NCI-H2107 (cell line): ENCODE measurements around the gene AMZ1.

ENCODE experiments used
- DNase-seq: peaks from one replicate; lab custom pipeline; 2025; lab: John Stamatoyannopoulos, UW

Gene AMZ1

GRCh38 chr7:2651336-2651735, 36.7 kb upstream of the AMZ1 start:
- DNase-seq: no peak

GRCh38 chr7:2651847-2652735, 35.9 kb upstream of the AMZ1 start:
- no peak for DNase-seq

DNA sequence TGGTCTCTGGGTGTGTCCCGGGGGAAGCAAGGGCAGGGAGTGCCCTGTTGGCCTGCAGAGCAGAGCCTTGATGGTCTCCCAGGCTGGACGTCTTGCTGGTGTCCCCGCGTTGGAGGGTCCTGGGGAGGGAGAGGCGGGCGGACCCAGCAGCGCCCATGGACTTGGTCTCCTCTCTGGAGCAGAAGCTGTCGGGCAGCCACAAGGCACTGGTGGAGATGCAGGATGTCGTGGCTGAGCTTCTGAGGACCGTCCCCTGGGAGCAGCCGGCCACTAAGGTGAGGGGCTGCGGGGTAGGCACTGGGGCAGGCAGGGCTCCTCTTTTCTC, 35.3 kb upstream of the AMZ1 start:
- no peak for DNase-seq

DNA sequence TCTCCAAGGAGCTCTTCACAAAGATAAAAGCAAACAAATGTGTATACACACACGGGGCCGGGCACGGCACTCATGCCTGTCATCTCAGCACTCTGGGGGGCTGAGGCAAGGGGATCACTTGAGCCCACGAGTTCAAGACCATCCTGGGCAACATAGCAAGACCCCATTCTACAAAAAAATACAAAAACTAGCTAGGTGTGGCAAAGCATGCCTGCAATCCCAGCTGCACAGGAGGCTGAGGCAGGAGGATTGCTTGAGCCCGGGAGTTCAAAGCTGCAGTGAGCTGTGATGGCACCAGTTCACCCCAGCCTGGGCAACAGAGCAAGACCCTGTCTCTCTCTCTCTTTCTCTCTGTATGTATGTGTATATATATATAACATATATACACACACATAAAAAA, 33.9 kb upstream of the AMZ1 start:
- DNase-seq: no peak

GRCh38 chr7:2655870-2656614, 32.0 kb upstream of the AMZ1 start:
- DNase-seq: no peak

- no peak for DNase-seq
Measured at GRCh38 chr7:2657208-2657607, 30.8 kb upstream of the AMZ1 start.

GRCh38 chr7:2657920-2658671, 29.9 kb upstream of the AMZ1 start:
- DNase-seq: no peak

DNA sequence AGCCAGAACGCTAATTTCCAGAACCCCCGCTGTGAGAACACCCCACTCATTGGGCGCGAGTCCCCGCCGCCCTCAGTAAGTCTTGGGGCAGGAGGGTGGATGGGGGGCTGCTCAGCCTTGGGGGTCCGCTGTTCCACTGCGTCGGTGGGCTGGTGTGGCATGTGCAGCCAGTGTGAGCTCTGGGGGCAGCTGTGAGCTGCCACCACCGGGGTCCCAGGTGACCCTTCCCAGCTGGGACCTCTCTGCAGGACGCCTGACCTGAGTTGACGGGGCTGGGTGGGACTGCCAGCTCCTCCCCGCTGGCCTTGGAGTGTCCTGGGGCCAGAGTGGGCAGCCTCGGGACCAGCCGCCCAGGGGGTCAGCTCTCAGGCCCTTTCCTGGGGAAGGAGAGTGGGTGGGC, 29.1 kb upstream of the AMZ1 start:
- DNase-seq: no peak

DNA sequence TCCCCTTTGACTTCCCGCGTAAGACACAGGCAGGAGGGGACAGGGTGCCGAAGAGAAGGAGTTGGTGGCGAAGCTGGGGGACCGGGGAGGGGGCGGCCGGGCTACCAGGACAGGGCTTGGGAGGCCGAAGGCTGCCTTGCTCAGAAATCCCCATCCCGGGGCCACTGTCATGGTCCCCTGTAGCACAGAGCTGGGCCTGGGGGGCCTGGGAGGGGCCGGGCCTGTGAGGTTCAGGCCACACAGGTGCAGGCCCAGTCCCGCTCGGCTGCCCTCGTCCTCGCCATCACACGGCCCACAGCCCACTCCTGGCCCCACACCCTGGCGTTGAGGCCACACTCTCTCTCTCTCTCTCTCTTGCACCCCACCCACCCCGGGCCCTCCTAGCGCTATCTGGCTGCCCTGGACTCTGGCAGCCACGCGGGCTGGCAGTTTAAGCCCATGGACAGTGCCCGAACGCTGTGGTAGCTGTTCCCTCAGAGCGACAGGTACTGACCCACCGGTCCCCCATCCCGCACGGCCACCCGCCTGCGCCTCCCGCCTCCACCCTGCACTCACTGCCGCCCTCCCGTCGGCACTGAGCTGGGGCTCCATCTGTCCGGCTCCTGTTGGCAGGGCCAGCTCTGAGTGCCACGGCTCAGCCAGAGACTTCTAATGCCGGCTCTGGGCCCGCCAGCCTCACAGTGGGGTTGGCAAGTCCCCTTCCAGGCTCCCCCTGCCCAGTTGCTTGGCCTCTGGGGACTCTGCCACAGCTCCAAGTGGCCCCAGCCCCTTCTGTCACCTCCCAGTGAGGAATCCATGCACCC, 28.2 kb upstream of the AMZ1 start:
- DNase-seq: no peak

DNA sequence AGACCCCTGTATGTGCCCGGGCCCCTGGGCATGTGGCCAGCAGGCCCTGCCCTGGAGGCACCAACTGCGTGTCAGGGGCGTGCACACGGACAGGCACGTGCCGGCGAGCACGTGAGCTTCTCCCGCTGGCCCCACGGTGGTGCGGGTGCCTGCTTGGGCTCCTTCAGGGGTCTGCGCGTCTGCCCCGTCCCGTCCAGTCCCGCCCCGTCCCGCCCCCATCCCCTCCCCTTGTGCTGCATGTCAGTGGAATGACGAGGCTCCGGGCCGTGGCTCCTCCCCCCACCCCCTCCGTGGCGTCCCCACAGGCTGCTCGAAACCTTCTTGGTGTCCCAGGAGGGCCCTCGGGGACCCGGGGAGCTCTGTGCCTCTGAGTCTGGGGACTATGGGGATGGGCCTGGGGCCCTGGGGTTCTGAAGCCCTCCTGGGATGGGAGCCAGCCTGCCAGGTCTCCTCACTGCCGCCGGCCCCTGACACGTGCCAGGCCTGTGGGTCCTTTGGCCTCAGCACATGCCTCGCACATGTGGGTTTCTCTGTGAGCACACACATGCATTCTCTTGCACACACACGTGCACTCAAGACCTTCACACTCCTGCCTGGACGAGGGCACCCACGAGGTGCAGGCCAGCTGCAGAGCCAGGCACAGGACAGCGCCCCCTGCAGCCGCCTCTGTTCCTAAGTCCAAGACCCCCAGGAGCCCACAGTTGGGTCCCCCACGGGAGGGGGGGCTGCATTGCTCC, 27.5 kb upstream of the AMZ1 start:
- no peak for DNase-seq

GRCh38 chr7:2661096-2661449, 26.9 kb upstream of the AMZ1 start:
- DNase-seq: no peak

DNA sequence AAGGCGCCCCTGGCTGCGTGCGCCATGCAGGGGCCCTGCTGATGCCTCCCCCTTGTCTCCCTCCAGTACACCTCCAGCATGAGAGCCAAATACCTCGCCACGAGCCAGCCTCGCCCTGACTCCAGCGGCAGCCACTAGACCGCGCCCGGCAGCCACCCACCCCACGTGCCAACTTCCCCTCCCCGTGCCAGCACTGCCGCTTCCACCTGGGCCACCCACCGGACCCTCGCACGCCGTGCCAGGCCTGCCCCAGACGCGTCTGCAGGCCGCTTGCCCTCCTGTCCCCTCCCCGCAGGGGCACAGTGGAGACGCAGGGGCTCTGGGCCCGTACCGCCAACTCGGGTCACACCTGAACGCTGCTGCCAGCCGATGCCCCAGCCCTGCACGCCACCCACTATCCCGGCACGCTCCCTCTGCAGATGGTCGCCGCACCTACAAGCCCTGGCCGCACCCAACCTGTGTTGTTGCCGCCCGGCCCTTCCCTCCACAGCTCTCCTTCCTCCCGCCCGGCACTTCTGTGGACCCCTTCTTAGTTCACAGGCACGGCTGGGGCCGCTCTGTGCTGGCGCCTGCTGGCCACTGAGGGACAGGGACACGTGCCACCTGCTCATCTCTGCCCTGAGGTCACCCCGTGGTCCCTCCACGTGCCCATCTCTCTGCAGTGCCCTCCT, 26.3 kb upstream of the AMZ1 start:
- DNase-seq: no peak

DNA sequence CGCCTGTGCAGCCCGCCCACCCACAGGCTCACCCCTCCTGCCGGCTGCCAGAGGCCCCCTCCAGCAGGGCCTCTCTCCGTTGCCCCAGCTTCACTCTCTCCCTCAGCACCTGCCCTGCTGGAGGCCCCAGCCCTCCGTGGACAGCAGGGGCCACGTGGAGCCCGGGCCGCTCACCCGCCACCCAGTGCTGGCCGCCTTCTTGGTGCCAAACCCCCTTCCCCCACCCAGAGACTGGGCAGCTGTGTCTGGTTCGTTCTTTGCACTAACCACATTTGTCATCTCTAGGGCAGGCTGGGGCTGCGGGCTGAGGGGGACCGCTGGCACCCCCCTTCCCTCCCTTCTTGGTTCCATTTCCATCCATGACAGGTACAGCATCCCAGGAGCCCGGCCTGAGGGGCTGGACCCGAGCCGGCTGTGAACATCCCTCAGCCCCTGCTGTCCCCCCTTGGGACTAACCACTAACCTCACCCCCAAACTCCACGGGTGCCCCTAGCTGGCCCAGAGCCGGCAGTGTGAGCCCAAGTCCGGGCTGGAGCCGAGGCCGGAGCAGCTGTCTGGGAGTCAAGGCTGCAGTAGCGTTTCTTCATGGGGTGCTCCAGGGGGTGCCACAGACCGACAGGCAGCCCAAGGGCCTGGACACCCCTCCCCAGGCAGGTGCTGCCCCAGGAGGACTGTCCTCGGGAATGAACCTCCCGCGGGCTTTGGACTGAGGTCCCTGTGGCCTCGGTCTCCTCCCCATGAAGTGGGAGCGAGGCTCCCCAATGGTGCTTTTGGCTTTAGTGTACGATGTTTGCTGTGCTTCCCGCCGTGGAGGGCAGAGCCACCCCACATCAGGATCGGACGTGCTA, 25.5 kb upstream of the AMZ1 start:
- DNase-seq: no peak

DNA sequence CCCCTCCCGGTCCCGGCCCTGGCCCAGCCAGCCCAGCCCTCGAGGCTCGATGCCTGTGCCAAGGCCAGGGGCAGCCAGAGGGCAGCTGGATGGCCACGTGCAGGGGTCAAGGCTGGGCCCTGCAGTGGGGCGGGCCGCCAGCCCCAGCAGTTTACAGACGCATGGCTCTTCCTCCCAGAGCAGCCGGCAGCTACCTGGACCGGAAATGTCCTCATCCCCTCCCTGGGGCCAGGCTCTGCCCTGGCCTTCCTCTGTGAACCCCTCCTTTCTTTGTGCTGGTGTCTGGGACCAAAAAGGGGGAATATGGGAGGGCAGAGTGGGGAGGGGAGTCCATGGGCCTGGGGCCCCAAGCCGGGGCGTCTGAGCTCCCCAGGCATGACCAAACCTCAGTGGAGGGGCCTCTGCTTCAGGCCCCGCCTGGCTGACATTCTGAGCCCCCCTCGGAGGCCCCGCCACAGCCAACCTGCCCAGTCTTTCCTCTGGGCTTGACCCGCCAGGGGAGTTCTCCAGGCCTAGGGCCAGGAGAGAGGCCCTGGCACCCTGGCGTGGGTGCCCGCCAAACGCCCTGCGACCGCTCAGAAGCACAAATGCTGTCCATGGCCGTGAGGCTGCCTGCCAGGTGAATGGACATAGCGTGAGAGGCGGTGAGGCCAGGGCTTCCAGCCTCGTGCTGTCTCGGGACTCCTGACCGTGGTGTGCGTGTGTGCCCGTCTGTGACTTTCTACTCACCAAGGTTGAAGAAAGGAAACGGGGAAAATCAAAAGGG, 24.7 kb upstream of the AMZ1 start:
- no peak for DNase-seq

GRCh38 chr7:2663960-2664359, 24.0 kb upstream of the AMZ1 start:
- no peak for DNase-seq

- no peak for DNase-seq
Measured at GRCh38 chr7:2665359-2665791, 22.6 kb upstream of the AMZ1 start.

DNA sequence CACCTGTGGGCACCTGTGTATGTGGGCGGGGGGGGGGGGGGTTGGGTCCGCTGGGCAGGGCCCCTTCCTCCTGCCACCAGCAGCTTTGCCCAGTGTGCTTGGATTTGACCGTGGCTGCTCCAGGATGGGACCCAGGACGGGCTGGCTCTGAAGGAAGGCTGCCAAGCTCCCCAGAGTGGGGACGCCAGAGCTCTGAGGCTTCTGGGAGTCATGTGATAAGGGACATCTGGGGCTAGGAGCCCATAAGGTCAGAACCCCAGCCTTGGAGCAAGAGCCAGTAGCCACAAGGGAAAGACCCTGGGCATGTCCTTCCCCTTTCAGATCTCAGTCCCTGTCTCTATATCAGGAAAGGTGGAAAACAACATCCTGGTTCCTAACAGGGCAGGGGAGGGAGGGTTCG, 21.8 kb upstream of the AMZ1 start:
- DNase-seq: no peak

GRCh38 chr7:2666588-2667250, 21.3 kb upstream of the AMZ1 start:
- no peak for DNase-seq

DNA sequence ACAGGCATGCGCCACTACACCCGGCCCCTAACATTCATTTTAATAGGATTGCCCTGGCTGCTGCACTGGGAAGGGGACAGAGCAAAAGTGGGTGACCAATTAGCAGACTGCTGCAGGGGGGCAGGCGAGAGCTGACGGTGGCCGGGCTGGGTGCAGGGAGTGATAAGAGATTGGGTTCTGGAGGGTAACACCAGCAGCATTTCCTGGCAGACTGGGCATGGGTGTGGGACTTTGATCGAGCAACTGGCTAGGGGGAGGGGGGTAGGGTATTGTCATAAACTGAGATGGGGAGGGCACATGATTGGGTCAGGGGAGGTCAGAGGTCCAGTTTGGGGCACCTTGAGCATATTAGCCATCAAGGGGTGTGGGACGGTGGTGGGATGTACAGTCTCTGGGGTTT, 20.2 kb upstream of the AMZ1 start:
- no peak for DNase-seq
